H1 (cell line): ENCODE data around the gene CRISPLD2.

ENCODE experiments used
- BRCA1 ChIP-seq: IDR thresholded peaks from 2 replicates; pipeline ENCODE4 v1.6.1; 2012; ENCODE audit warnings: low read depth, low read length, improper control_type of control experiment
- CHD2 ChIP-seq: IDR thresholded peaks from 2 replicates; pipeline ENCODE4 v1.6.1; 2012; ENCODE audit warnings: low read length, improper control_type of control experiment
- CTCF ChIP-seq, 3 experiments: IDR thresholded peaks; 1 replicate in 2 of 3; 2 replicates in 1 of 3; pipeline versions ENCODE4 v1.5.1 to v1.6.1; 2011; ENCODE audit warnings: low read length in 3 of 3, mild to moderate bottlenecking in 3 of 3, inconsistent platforms in 2 of 3, low read depth in 1 of 3, moderate library complexity in 1 of 3; ENCODE audit not compliant: insufficient read depth in 1 of 3; ENCODE audit errors: control extremely low read depth in 1 of 3
- FOSL1 ChIP-seq: IDR thresholded peaks from 2 replicates; pipeline ENCODE4 v1.6.1; 2011; ENCODE audit warnings: mild to moderate bottlenecking, low read depth, low read length, moderate library complexity; ENCODE audit not compliant: insufficient read depth
- GABPA ChIP-seq: IDR thresholded peaks from 2 replicates; pipeline ENCODE4 v1.6.1; 2011; ENCODE audit warnings: mild to moderate bottlenecking, low read length, moderate library complexity, borderline replicate concordance; ENCODE audit not compliant: insufficient read depth
- PHF8 ChIP-seq: fragments of 200-600 bp; sonication (generic); conservative IDR thresholded peaks from 2 replicates; pipeline ENCODE4 v1.7.1; 2012; ENCODE audit warnings: low read depth, mild to moderate bottlenecking, inconsistent platforms, low read length, moderate library complexity
- RAD21 ChIP-seq, 2 experiments: IDR thresholded peaks in 1 of 2; conservative IDR thresholded peaks in 1 of 2; 2 replicates each; pipeline ENCODE4 v1.6.1; 2011; ENCODE audit warnings: low read depth in 2 of 2, low read length in 2 of 2, improper control_type of control experiment in 1 of 2, inconsistent platforms in 1 of 2, mild to moderate bottlenecking in 1 of 2, moderate library complexity in 1 of 2
- SP1 ChIP-seq: IDR thresholded peaks from 2 replicates; pipeline ENCODE4 v1.6.1; 2011; ENCODE audit warnings: low read depth, low read length
- SUZ12 ChIP-seq: fragments of 200-600 bp; sonication (generic); IDR thresholded peaks from 2 replicates; pipeline ENCODE4 v1.6.1; 2012; ENCODE audit warnings: mild to moderate bottlenecking, inconsistent platforms, low read length, moderate library complexity, mixed read lengths
- TAF1 ChIP-seq: IDR thresholded peaks from 2 replicates; pipeline ENCODE4 v1.6.1; 2011; ENCODE audit warnings: mild to moderate bottlenecking, low read depth, low read length
- USF2 ChIP-seq: IDR thresholded peaks from 2 replicates; pipeline ENCODE4 v1.6.1; 2011; ENCODE audit warnings: low read length, improper control_type of control experiment

DNA sequence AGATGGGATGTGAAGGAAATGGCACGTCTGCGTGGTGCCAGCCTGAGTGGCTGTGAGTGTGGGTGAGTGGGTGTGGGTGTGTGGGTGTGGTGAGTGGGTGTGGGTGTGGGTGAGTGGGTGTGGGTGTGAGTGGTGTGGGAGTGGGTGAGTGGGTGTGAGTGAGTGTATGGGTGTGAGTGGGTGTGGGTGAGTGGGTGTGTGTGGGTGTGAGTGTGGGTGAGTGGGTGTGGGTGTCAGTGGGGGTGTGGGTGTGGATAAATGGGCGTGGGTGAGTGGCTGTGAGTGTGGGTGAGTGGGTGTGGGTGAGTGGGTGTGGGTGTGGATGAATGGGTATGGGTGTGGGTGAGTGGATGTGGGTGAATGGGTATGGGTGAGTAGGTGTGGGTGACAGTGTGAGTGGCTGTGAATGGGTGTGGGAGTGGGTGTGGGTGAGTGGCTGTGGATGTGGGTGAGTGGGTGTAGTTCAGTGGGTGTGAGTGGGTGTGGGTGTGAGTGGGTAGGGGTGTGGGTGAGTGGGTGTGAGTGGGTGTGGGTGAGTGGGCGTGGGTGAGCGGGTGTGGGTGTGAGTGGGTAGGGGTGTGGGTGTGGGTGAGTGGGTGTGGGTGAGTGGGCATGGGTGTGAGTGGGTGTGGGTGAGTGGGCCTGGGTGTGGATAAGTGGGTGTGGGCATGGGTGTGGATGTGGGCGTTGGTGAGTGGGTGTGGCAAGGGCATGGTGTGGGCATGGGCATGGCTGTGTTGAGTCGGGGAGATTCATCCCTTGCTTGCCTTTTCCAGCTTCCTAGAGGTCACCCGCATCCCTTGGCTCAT is 110.7 kb downstream of the CRISPLD2 start:
- TF ChIP-seq TAF1, result no peak
- no peak for TF ChIP-seq CTCF (IDR thresholded peaks at IDR 0.05; ENCODE audit: control extremely low read depth in 1 of 3, insufficient read depth in 1 of 3, low read depth in 1 of 3, low read length in 3 of 3)
- no peak for TF ChIP-seq USF2
- peak; percentile 42; the same call in 1 of the 2 replicates for TF ChIP-seq SUZ12
- no peak for TF ChIP-seq CHD2
- TF ChIP-seq RAD21 (IDR thresholded peaks at IDR 0.05 in 1 of 2, conservative IDR thresholded peaks at IDR 0.05 in 1 of 2; ENCODE audit: low read depth in 2 of 2, low read length in 2 of 2), result no peak
- no peak for TF ChIP-seq GABPA
- TF ChIP-seq SP1, result no peak
- no peak for TF ChIP-seq BRCA1
- TF ChIP-seq FOSL1, result no peak
- TF ChIP-seq PHF8, result no peak
